Keratinocyte (primary cell): Measurements from ENCODE around the gene PCARE. TPM values are rescaled to one million over a fixed set of nuclear protein-coding genes. Genes with fewer than 3 reads are reported as not detected.

ENCODE experiments used
- DNase-seq: peaks from one replicate; pipeline ENCODE4 v3.0.0-alpha.2; 2011; ENCODE audit warnings: low read depth, missing footprints, low spot score
- FAIRE-seq: peaks from 2 replicates; lab custom pipeline; 2011; peaks lifted over from hg19 to GRCh38; lab: Jason Lieb, UNC
- H2AFZ ChIP-seq: 2 replicates; pipeline ENCODE4 v1.6.0; 2012; ENCODE audit warnings: low read length, control low read depth, inconsistent platforms; ENCODE audit not compliant: control insufficient read depth
- H3K27ac ChIP-seq: 2 replicates; pipeline ENCODE4 v1.5.1; 2011; ENCODE audit warnings: low read length; ENCODE audit not compliant: control insufficient read depth, insufficient read depth
- H3K27me3 ChIP-seq: 3 replicates; pipeline ENCODE4 v1.6.0; 2011; ENCODE audit warnings: low read length; ENCODE audit not compliant: control insufficient read depth, insufficient read depth; ENCODE audit errors: extremely low read depth
- H3K36me3 ChIP-seq, 2 experiments: 2 replicates in 1 of 2; 3 replicates in 1 of 2; pipeline ENCODE4 v1.5.1; 2011; ENCODE audit warnings: low read length in 2 of 2, mild to moderate bottlenecking in 1 of 2; ENCODE audit not compliant: control insufficient read depth in 2 of 2, insufficient read depth in 2 of 2; ENCODE audit errors: extremely low read depth in 1 of 2
- H3K4me1 ChIP-seq: 3 replicates; pipeline ENCODE4 v1.5.1; 2011; ENCODE audit warnings: low read length; ENCODE audit not compliant: control insufficient read depth, insufficient read depth; ENCODE audit errors: extremely low read depth
- H3K4me2 ChIP-seq: 3 replicates; pipeline ENCODE4 v1.6.0; 2011; ENCODE audit warnings: low read depth, low read length; ENCODE audit not compliant: control insufficient read depth, insufficient read depth; ENCODE audit errors: extremely low read depth
- H3K4me3 ChIP-seq, 3 experiments: fragments of 200-600 bp in 1 of 3; sonication (generic) in 1 of 3; 2 replicates in 2 of 3; 3 replicates in 1 of 3; pipeline ENCODE4 v1.5.1; 2011 to 2016; ENCODE audit warnings: low read length in 3 of 3, mild to moderate bottlenecking in 3 of 3, control low read depth in 2 of 3, inconsistent platforms in 1 of 3, low read depth in 1 of 3, mixed read lengths in 1 of 3, mixed run types in 1 of 3, moderate library complexity in 1 of 3; ENCODE audit not compliant: control insufficient read depth in 2 of 3, insufficient read depth in 2 of 3; ENCODE audit errors: extremely low read depth in 1 of 3
- H3K79me2 ChIP-seq: 2 replicates; pipeline ENCODE4 v1.6.0; 2012; ENCODE audit warnings: low read length; ENCODE audit not compliant: control insufficient read depth, insufficient read depth
- H3K9ac ChIP-seq: 3 replicates; pipeline ENCODE4 v1.6.0; 2011; ENCODE audit warnings: low read length; ENCODE audit not compliant: control insufficient read depth, insufficient read depth; ENCODE audit errors: extremely low read depth
- H3K9me1 ChIP-seq: 3 replicates; pipeline ENCODE4 v1.6.0; 2011; ENCODE audit warnings: low read length; ENCODE audit not compliant: control insufficient read depth, insufficient read depth; ENCODE audit errors: extremely low read depth
- H3K9me3 ChIP-seq: 2 replicates; pipeline ENCODE4 v1.5.1; 2012; ENCODE audit warnings: low read depth, low read length; ENCODE audit not compliant: control insufficient read depth
- H4K20me1 ChIP-seq: 3 replicates; pipeline ENCODE4 v1.6.0; 2011; ENCODE audit warnings: low read length; ENCODE audit not compliant: control insufficient read depth, insufficient read depth; ENCODE audit errors: extremely low read depth
- EZH2 ChIP-seq: IDR thresholded peaks from one replicate; pipeline ENCODE4 v1.6.1; 2012; ENCODE audit warnings: inconsistent platforms, mild to moderate bottlenecking, low read length, moderate library complexity
- dilution Hi-C: fragments of 300-500 bp; cut with MboI; formaldehyde crosslinking; loops from one replicate; pipeline ENCODE4 v1.7.0; 2020; ENCODE audit warnings: low sequenced_read_pairs; ENCODE audit not compliant: extremely low pct_ligation_motif_present
- polyA plus RNA-seq, 5 experiments: library from polyadenylated mRNA; depleted of rRNA in 3 of 5; stranded (reverse) in 3 of 5; stranded (forward) in 1 of 5; unstranded in 1 of 5; fragments of >200 nt; gene quantifications; 1 replicate in 1 of 5; 2 replicates in 3 of 5; 3 replicates in 1 of 5; pipeline versions ENCODE4 v1.2.1 to v1.2.3, GENCODE V29; 2011 to 2012; ENCODE audit warnings: missing spikeins in 2 of 5, low read depth in 1 of 5, low replicate concordance in 1 of 5
- TF ChIP-seq, protein P1 (sequence below), 3 experiments: IDR thresholded peaks in 1 of 3; conservative IDR thresholded peaks in 1 of 3; optimal IDR thresholded peaks in 1 of 3; 2 replicates in 2 of 3; 3 replicates in 1 of 3; pipeline versions ENCODE3 to v1.5.1; 2011; ENCODE audit warnings: low read length in 3 of 3, mild to moderate bottlenecking in 3 of 3, moderate library complexity in 2 of 3, control low read depth in 1 of 3, inconsistent platforms in 1 of 3; ENCODE audit not compliant: insufficient read depth in 2 of 3; ENCODE audit errors: extremely low read depth in 1 of 3

Gene PCARE
- polyA plus RNA-seq, 1 donor (not counting 4 experiments of a cell fraction or from before 2014, with no cell fraction given): not detected

DNA sequence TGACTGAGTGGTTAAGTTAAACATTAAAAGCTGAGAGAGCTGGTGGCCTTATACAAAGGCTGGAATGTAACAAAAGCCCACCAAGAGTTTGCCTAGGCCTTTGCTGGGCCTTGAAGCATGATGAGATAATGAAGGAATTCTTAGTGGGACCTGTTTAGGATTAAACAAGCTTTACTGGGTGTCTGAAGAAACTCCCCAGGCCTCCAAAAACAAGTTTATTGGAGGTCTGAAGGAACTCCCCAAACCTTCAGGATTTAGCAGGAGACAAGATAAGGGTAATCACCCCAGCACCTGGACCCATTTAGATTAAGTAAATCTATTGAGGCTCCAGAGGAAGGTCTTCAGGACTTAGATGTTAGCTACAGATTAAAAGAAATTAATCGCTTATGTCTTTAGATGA lies 18.7 kb downstream of the PCARE start:
- DNase-seq (no peak), FAIRE-seq (no peak)
- TF ChIP-seq EZH2: no peak
- TF ChIP-seq, protein P1, sequence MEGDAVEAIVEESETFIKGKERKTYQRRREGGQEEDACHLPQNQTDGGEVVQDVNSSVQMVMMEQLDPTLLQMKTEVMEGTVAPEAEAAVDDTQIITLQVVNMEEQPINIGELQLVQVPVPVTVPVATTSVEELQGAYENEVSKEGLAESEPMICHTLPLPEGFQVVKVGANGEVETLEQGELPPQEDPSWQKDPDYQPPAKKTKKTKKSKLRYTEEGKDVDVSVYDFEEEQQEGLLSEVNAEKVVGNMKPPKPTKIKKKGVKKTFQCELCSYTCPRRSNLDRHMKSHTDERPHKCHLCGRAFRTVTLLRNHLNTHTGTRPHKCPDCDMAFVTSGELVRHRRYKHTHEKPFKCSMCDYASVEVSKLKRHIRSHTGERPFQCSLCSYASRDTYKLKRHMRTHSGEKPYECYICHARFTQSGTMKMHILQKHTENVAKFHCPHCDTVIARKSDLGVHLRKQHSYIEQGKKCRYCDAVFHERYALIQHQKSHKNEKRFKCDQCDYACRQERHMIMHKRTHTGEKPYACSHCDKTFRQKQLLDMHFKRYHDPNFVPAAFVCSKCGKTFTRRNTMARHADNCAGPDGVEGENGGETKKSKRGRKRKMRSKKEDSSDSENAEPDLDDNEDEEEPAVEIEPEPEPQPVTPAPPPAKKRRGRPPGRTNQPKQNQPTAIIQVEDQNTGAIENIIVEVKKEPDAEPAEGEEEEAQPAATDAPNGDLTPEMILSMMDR (optimal IDR thresholded peaks at IDR 0.05 in 1 of 3, IDR thresholded peaks at IDR 0.05 in 1 of 3, conservative IDR thresholded peaks at IDR 0.05 in 1 of 3; ENCODE audit: extremely low read depth in 1 of 3, insufficient read depth in 2 of 3, low read length in 3 of 3): no peak
- Histone ChIP-seq H3K27ac (no peak overlapping the region), H3K9me3 (no peaks in the 10 kb centered on the region), H3K9me1 (no peaks in the 10 kb centered on the region), H4K20me1 (no peaks in the 10 kb centered on the region), H3K4me3 (no peak overlapping the region), H3K79me2 (no peaks in the 10 kb centered on the region), H3K36me3 (no peaks in the 10 kb centered on the region), H3K27me3 (no peaks in the 10 kb centered on the region), H3K4me1 (peaks cover 16% of the 10 kb centered on the region), H2AFZ (no peak overlapping the region), H3K4me2 (no peak overlapping the region), H3K9ac (no peak overlapping the region)
- dilution Hi-C loops: loop anchor here (25.0 kb wide), 1 partner anchor 132 kb away; no protein-coding TSS in a partner anchor

DNA sequence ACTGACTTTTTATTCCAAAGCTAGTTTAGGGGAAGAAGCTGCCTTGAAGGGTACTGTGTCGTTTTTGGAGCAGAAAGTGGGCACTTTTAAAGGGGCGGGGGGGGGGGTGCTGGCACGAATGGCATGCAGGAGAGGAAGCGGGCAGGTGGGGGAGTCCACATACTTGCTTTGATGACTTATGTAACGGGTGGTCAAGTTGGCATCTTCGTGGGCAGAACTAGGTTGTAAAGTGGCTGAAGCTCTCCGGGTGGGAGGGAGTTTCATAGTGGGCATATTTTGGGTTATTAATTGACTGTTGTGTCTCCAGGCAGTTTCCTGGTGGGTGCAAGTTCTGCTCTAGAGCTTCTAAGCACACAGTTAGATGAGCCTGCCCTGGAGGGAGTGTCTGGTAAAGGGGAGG lies 19.9 kb downstream of the PCARE start:
- Histone ChIP-seq H4K20me1 (no peaks in the 10 kb centered on the region), H3K4me2 (no peak overlapping the region), H3K9ac (no peak overlapping the region), H2AFZ (no peak overlapping the region), H3K4me3 (no peak overlapping the region), H3K36me3 (no peaks in the 10 kb centered on the region), H3K27me3 (no peaks in the 10 kb centered on the region), H3K4me1 (peaks cover 16% of the 10 kb centered on the region), H3K9me3 (no peaks in the 10 kb centered on the region), H3K79me2 (no peaks in the 10 kb centered on the region), H3K9me1 (no peaks in the 10 kb centered on the region), H3K27ac (no peak overlapping the region)
- FAIRE-seq (no peak), DNase-seq (no peak)
- dilution Hi-C loops: loop anchor here (25.0 kb wide), 1 partner anchor 133 kb away; no protein-coding TSS in a partner anchor
- no peak for TF ChIP-seq EZH2
- TF ChIP-seq, protein P1 (optimal IDR thresholded peaks at IDR 0.05 in 1 of 3, IDR thresholded peaks at IDR 0.05 in 1 of 3, conservative IDR thresholded peaks at IDR 0.05 in 1 of 3; ENCODE audit: extremely low read depth in 1 of 3, insufficient read depth in 2 of 3, low read length in 3 of 3): no peak
